H1 (cell line): ENCODE measurements around the gene OR1E1. TPM values are rescaled to one million over a fixed set of nuclear protein-coding genes. Genes with fewer than 3 reads are reported as not detected.
"Not testable (repeated sequence)": the region's sequence is repeated elsewhere in the genome, so short reads cannot be mapped to it uniquely, and the experiment has no call there.

Experiments
- CTCF ChIA-PET: fragments of 300-600 bp; sonication (Branson Sonifier 250); formaldehyde crosslinking; loops from one replicate; lab custom pipeline; 2021; ENCODE audit not compliant: partially characterized antibody; lab: Charles Lee
- POLR2A ChIA-PET: fragments of 300-600 bp; sonication (Branson Sonifier 250); formaldehyde crosslinking; loops from one replicate; lab custom pipeline; 2021; ENCODE audit warnings: inconsistent platforms; ENCODE audit not compliant: partially characterized antibody; lab: Charles Lee
- DNase-seq, 2 experiments: peaks; one replicate each; pipeline versions ENCODE4 v3.0.0 to v3.0.0-alpha.2; 2010 to 2022; ENCODE audit warnings: low spot score in 2 of 2, low read depth in 1 of 2, mixed read lengths in 1 of 2
- FAIRE-seq: peaks from 2 replicates; lab custom pipeline; 2011; peaks lifted over from hg19 to GRCh38; lab: Jason Lieb, UNC
- H2AFZ ChIP-seq: 2 replicates; pipeline ENCODE4 v1.8.1; 2012; ENCODE audit warnings: low read length, inconsistent platforms
- H2AK5ac ChIP-seq: 2 replicates; pipeline ENCODE4 v1.6.1; 2013; ENCODE audit warnings: low read depth, low read length
- H2BK120ac ChIP-seq: replicated peaks from 2 replicates; pipeline ENCODE3; 2013; ENCODE audit warnings: low read depth, low read length, inconsistent platforms
- H2BK12ac ChIP-seq: 2 replicates; pipeline ENCODE4 v1.6.1; 2013; ENCODE audit warnings: low read depth, low read length
- H2BK15ac ChIP-seq: 2 replicates; pipeline ENCODE4 v1.6.1; 2013; ENCODE audit warnings: low read length
- H2BK20ac ChIP-seq: 2 replicates; pipeline ENCODE4 v1.6.1; 2013; ENCODE audit warnings: low read length
- H2BK5ac ChIP-seq: 2 replicates; pipeline ENCODE4 v1.6.1; 2013; ENCODE audit warnings: low read depth, low read length
- H3K14ac ChIP-seq: 2 replicates; pipeline ENCODE4 v1.6.1; 2013; ENCODE audit warnings: inconsistent platforms; ENCODE audit not compliant: insufficient read length
- H3K18ac ChIP-seq: 2 replicates; pipeline ENCODE4 v1.6.1; 2013; ENCODE audit warnings: low read length; ENCODE audit errors: extremely low read depth
- H3K23ac ChIP-seq: 2 replicates; pipeline ENCODE4 v1.6.1; 2013; ENCODE audit warnings: inconsistent platforms; ENCODE audit not compliant: insufficient read length
- H3K23me2 ChIP-seq: 2 replicates; pipeline ENCODE4 v1.6.1; 2013; ENCODE audit warnings: low read depth, low read length
- H3K27ac ChIP-seq: 2 replicates; pipeline ENCODE4 v1.6.1; 2011; ENCODE audit warnings: low read depth, low read length, inconsistent platforms
- H3K27me3 ChIP-seq, 4 experiments: replicated peaks in 1 of 4; 1 replicate in 1 of 4; 2 replicates in 3 of 4; pipeline versions ENCODE4 v1.6.1 to v1.8.1; 2011 to 2013; ENCODE audit warnings: low read length in 3 of 4, mild to moderate bottlenecking in 3 of 4, inconsistent platforms in 2 of 4, mixed read lengths in 2 of 4, moderate library complexity in 1 of 4; ENCODE audit not compliant: control insufficient read depth in 3 of 4, insufficient read depth in 3 of 4; ENCODE audit errors: extremely low read depth in 1 of 4
- H3K36me3 ChIP-seq, 4 experiments: 2 replicates each; pipeline versions ENCODE4 v1.6.1 to v1.8.1; 2011 to 2013; ENCODE audit warnings: mild to moderate bottlenecking in 4 of 4, low read length in 3 of 4, moderate library complexity in 2 of 4, control low read depth in 1 of 4, inconsistent platforms in 1 of 4; ENCODE audit not compliant: insufficient read depth in 4 of 4, control insufficient read depth in 2 of 4
- H3K4ac ChIP-seq: replicated peaks from 2 replicates; pipeline ENCODE3; 2013; ENCODE audit warnings: low read length, low read depth, mixed read lengths, inconsistent platforms; ENCODE audit not compliant: insufficient read length
- H3K4me1 ChIP-seq, 4 experiments: replicated peaks in 1 of 4; 1 replicate in 1 of 4; 2 replicates in 3 of 4; pipeline versions ENCODE4 v1.6.1 to v1.8.1; 2011 to 2013; ENCODE audit warnings: low read length in 3 of 4, inconsistent platforms in 2 of 4, mixed read lengths in 1 of 4; ENCODE audit not compliant: insufficient read depth in 4 of 4, control insufficient read depth in 3 of 4
- H3K4me2 ChIP-seq, 2 experiments: 2 replicates each; pipeline versions ENCODE4 v1.6.1 to v1.8.1; 2011 to 2013; ENCODE audit warnings: low read depth in 2 of 2, low read length in 2 of 2, control low read depth in 1 of 2, inconsistent platforms in 1 of 2, mild to moderate bottlenecking in 1 of 2; ENCODE audit not compliant: insufficient read depth in 1 of 2
- H3K4me3 ChIP-seq, 4 experiments: fragments of 200-600, 300-600 bp in 1 of 4; sonication (generic), shearing (Covaris generic), sonication (Bioruptor Twin) in 1 of 4; 2 replicates each; pipeline versions ENCODE4 v1.5.1 to v1.8.1; 2011 to 2016; ENCODE audit warnings: low read length in 4 of 4, low read depth in 3 of 4, control low read depth in 2 of 4, inconsistent platforms in 2 of 4, mild to moderate bottlenecking in 2 of 4, mixed read lengths in 1 of 4, moderate library complexity in 1 of 4; ENCODE audit not compliant: insufficient read depth in 2 of 4; ENCODE audit errors: extremely low read depth in 1 of 4
- H3K56ac ChIP-seq: replicated peaks from 2 replicates; pipeline ENCODE3; 2013; ENCODE audit warnings: low read depth, mild to moderate bottlenecking, mixed read lengths, low read length, inconsistent platforms; ENCODE audit not compliant: insufficient read length
- H3K79me1 ChIP-seq: 2 replicates; pipeline ENCODE4 v1.6.1; 2013; ENCODE audit warnings: low read depth, low read length, control low read depth
- H3K79me2 ChIP-seq, 2 experiments: 2 replicates each; pipeline versions ENCODE4 v1.6.1 to v1.8.1; 2012 to 2013; ENCODE audit warnings: low read length in 2 of 2, mild to moderate bottlenecking in 2 of 2, inconsistent platforms in 1 of 2; ENCODE audit not compliant: insufficient read depth in 2 of 2, control insufficient read depth in 1 of 2
- H3K9ac ChIP-seq, 4 experiments: replicated peaks in 1 of 4; 1 replicate in 1 of 4; 2 replicates in 3 of 4; pipeline versions ENCODE4 v1.6.1 to v1.8.1; 2011 to 2013; ENCODE audit warnings: low read depth in 3 of 4, low read length in 3 of 4, control low read depth in 2 of 4, mild to moderate bottlenecking in 2 of 4, moderate library complexity in 2 of 4, inconsistent platforms in 1 of 4; ENCODE audit errors: extremely low read depth in 1 of 4
- H3K9me3 ChIP-seq, 2 experiments: 2 replicates each; pipeline versions ENCODE4 v1.6.1 to v1.8.1; 2012 to 2013; ENCODE audit warnings: mild to moderate bottlenecking in 2 of 2, moderate library complexity in 2 of 2, control low read depth in 1 of 2, inconsistent platforms in 1 of 2, low read depth in 1 of 2, low read length in 1 of 2, mixed read lengths in 1 of 2; ENCODE audit not compliant: insufficient read depth in 2 of 2
- H4K20me1 ChIP-seq, 2 experiments: replicated peaks in 1 of 2; 2 replicates each; pipeline versions ENCODE3 to v1.8.1; 2011 to 2013; ENCODE audit warnings: inconsistent platforms in 2 of 2, low read length in 2 of 2, mild to moderate bottlenecking in 1 of 2; ENCODE audit not compliant: insufficient read depth in 2 of 2, control insufficient read depth in 1 of 2
- H4K5ac ChIP-seq: 2 replicates; pipeline ENCODE4 v1.6.1; 2013; ENCODE audit warnings: low read length, low read depth, mixed read lengths, inconsistent platforms; ENCODE audit not compliant: insufficient read length
- H4K8ac ChIP-seq: 2 replicates; pipeline ENCODE4 v1.8.0; 2013; ENCODE audit warnings: mild to moderate bottlenecking, moderate library complexity, low read length, inconsistent platforms; ENCODE audit not compliant: insufficient read depth; ENCODE audit errors: extremely low read depth
- H4K91ac ChIP-seq: replicated peaks from 2 replicates; pipeline ENCODE3; 2013; ENCODE audit warnings: low read length, mixed read lengths, inconsistent platforms; ENCODE audit not compliant: insufficient read length
- MAFK ChIP-seq: IDR thresholded peaks from 2 replicates; pipeline ENCODE4 v1.6.1; 2012; ENCODE audit warnings: low read depth, mild to moderate bottlenecking, improper control_type of control experiment, low read length
- WGBS, 2 experiments: shearing (Covaris generic) in 1 of 2; methylation state at CpG; one replicate each; pipeline versions ENCODE4 v1.1.6 to v1.1.7; 2013 to 2015; ENCODE audit warnings: low lambda C conversion rate in 2 of 2, mixed read lengths in 2 of 2, inconsistent platforms in 1 of 2, low coverage in 1 of 2, missing lambda C conversion rate in 1 of 2; ENCODE audit not compliant: insufficient replicate concordance in 2 of 2, insufficient coverage in 1 of 2, insufficient read length in 1 of 2; ENCODE audit errors: extremely low coverage in 1 of 2, missing lambda C conversion rate in 1 of 2; 5-methylcytosine and 5-hydroxymethylcytosine counted together
- polyA plus RNA-seq, 7 experiments: library from polyadenylated mRNA; depleted of rRNA in 3 of 7; stranded (reverse) in 5 of 7; unstranded in 2 of 7; fragments of >200 nt in 5 of 7; fragments of 200-250 nt in 2 of 7; gene quantifications; 1 replicate in 5 of 7; 2 replicates in 1 of 7; 4 replicates in 1 of 7; pipeline versions ENCODE4 v1.2.1 to v1.2.3, GENCODE V29; 2011 to 2013; ENCODE audit warnings: missing spikeins in 2 of 7, mixed read lengths in 2 of 7
- total RNA-seq: library from RNA; stranded (reverse); fragmentation: NEBNext Ultra II Directional; extraction: Animal tissue kit (Norgen Biotek cat#: 25700); gene quantifications from 2 replicates; pipeline ENCODE4 v1.2.1, GENCODE V29; 2021

OR1E1 gene
- total and polyA plus RNA-seq, 2 of the 8 experiments (the other 6 are each of a cell fraction or from before 2014, with no cell fraction given), result not detected

- TF ChIP-seq MAFK, result no peak
Measured at GRCh38 chr17:3400055-3400454, 1.8 kb upstream of the OR1E1 start (continued).

- FAIRE-seq, result peak; percentile 89
Measured at GRCh38 chr17:3397801-3398200, 409 bp downstream of the OR1E1 start.

More at GRCh38 chr17:3397801-3398200, 409 bp downstream of the OR1E1 start:
- H3K4ac ChIP-seq, H3K79me2 ChIP-seq, H2BK20ac ChIP-seq, H3K18ac ChIP-seq, H3K14ac ChIP-seq, H2BK120ac ChIP-seq, POLR2A ChIA-PET, H4K91ac ChIP-seq, H3K79me1 ChIP-seq, H3K56ac ChIP-seq, H3K27me3 ChIP-seq, H3K36me3 ChIP-seq, H3K23me2 ChIP-seq, H2BK5ac ChIP-seq, H2BK15ac ChIP-seq, H4K5ac ChIP-seq, H2BK12ac ChIP-seq, H2AK5ac ChIP-seq, H3K9ac ChIP-seq, H3K23ac ChIP-seq, H4K8ac ChIP-seq, H2AFZ ChIP-seq, H3K4me3 ChIP-seq, H3K4me1 ChIP-seq, CTCF ChIA-PET, H4K20me1 ChIP-seq, H3K27ac ChIP-seq, H3K4me2 ChIP-seq: not testable (repeated sequence)
- WGBS, 2 experiments, result 67% methylated on average over 7 of the region's 7 CpGs; no CpG with 5 or more reads in 1 of the 2 experiments
- H3K9me3 ChIP-seq, result peaks cover 13 to 40% of the 10 kb centered on the region in 2 experiments
- DNase-seq, result peak in 1 of 2 experiments; percentile 56
